NCI-H1417 (cell line): ENCODE data around the gene TBC1D14.
"Not testable (repeated sequence)": the region's sequence is repeated elsewhere in the genome, so short reads cannot be mapped to it uniquely, and the experiment has no call there.

Experiments used
- DNase-seq, 3 experiments: peaks; one replicate each; lab custom pipeline; 2025; lab: John Stamatoyannopoulos, UW

Gene TBC1D14

GRCh38 chr4:6909970-6910339 lies 329 bp downstream of the TBC1D14 start:
- peak in 2 of 3 experiments; percentile 54 to 71 for DNase-seq

- no peak for DNase-seq
Measured at GRCh38 chr4:6910340-6910959, 824 bp downstream of the TBC1D14 start.

GRCh38 chr4:6910960-6911874 lies 1.6 kb downstream of the TBC1D14 start:
- DNase-seq = no peak

- DNase-seq = not testable (repeated sequence)
Measured at GRCh38 chr4:6911917-6912316, 2.3 kb downstream of the TBC1D14 start.

GRCh38 chr4:6912441-6912840 lies 2.8 kb downstream of the TBC1D14 start:
- no peak for DNase-seq

GRCh38 chr4:6913350-6913905 lies 3.8 kb downstream of the TBC1D14 start:
- no peak for DNase-seq

- DNase-seq = no peak
Measured at GRCh38 chr4:6914448-6914847, 4.8 kb downstream of the TBC1D14 start.

GRCh38 chr4:6915041-6916005 lies 5.7 kb downstream of the TBC1D14 start:
- DNase-seq = no peak

- no peak for DNase-seq
Measured at GRCh38 chr4:6916069-6916586, 6.5 kb downstream of the TBC1D14 start.

- peak in 1 of 3 experiments; percentile 57 for DNase-seq
Measured at GRCh38 chr4:6916587-6917460, 7.2 kb downstream of the TBC1D14 start.

- DNase-seq = peak; percentile 89 to 98 (median 91)
Measured at GRCh38 chr4:6917461-6918271, 8.0 kb downstream of the TBC1D14 start.

- peak in 2 of 3 experiments; percentile 35 to 69 for DNase-seq
Measured at GRCh38 chr4:6918338-6918737, 8.7 kb downstream of the TBC1D14 start.

- peak; percentile 13 to 50 (median 47) for DNase-seq
Measured at GRCh38 chr4:6920171-6920570, 10.5 kb downstream of the TBC1D14 start.

- DNase-seq = no peak
Measured at GRCh38 chr4:6923507-6923906, 13.9 kb downstream of the TBC1D14 start.

GRCh38 chr4:6924361-6924779 lies 14.7 kb downstream of the TBC1D14 start:
- DNase-seq = no peak

GRCh38 chr4:6925357-6925836 lies 15.8 kb downstream of the TBC1D14 start:
- DNase-seq = no peak

GRCh38 chr4:6926081-6926480 lies 16.5 kb downstream of the TBC1D14 start:
- DNase-seq = no peak

GRCh38 chr4:6926681-6927478 lies 17.3 kb downstream of the TBC1D14 start:
- no peak for DNase-seq

- DNase-seq = no peak
Measured at GRCh38 chr4:6928081-6928480, 18.5 kb downstream of the TBC1D14 start.
